GM23338 (cell line): ENCODE data around the gene MICAL2. TPM values are rescaled to one million over a fixed set of nuclear protein-coding genes. Genes with fewer than 3 reads are reported as not detected.

Source experiments
- ATAC-seq: fragments of 200-7000 bp; cut with Tn5 transposase; 3 replicates; pipeline ENCODE4 v1.9.1; 2020
- DNase-seq: peaks from one replicate; pipeline ENCODE4 v3.0.0-alpha.2; 2015; ENCODE audit warnings: low spot score
- H2AFZ ChIP-seq: fragments of 200-600 bp; sonication (generic); 2 replicates; pipeline ENCODE4 v1.8.0; 2016; ENCODE audit warnings: antibody characterized with exemption, mild to moderate bottlenecking, moderate library complexity
- H3F3A ChIP-seq: fragments of 200-600 bp; sonication (generic); replicated peaks from 2 replicates; pipeline ENCODE4 v1.8.0; 2017; ENCODE audit warnings: antibody characterized with exemption, mixed run types, low read depth
- H3K27ac ChIP-seq: fragments of 200-600 bp; sonication (generic); 2 replicates; pipeline ENCODE4 v1.6.1; 2016; ENCODE audit warnings: low read depth
- H3K27me3 ChIP-seq: fragments of 200-600 bp; sonication (generic); 2 replicates; pipeline ENCODE4 v1.8.0; 2016; ENCODE audit warnings: mild to moderate bottlenecking, mixed run types, moderate library complexity; ENCODE audit not compliant: insufficient read depth
- H3K36me3 ChIP-seq: fragments of 200-600 bp; sonication (generic); 2 replicates; pipeline ENCODE4 v1.8.0; 2016; ENCODE audit warnings: mild to moderate bottlenecking; ENCODE audit not compliant: insufficient read depth
- H3K4me1 ChIP-seq: fragments of 200-600 bp; sonication (generic); 2 replicates; pipeline ENCODE4 v1.8.0; 2016; ENCODE audit warnings: mild to moderate bottlenecking, moderate library complexity; ENCODE audit not compliant: insufficient read depth
- H3K4me2 ChIP-seq: fragments of 200-600 bp; sonication (generic); 2 replicates; pipeline ENCODE4 v1.7.1; 2017; ENCODE audit warnings: mixed run types
- H3K4me3 ChIP-seq: fragments of 200-600 bp; sonication (generic); 2 replicates; pipeline ENCODE4 v1.6.1; 2016; ENCODE audit warnings: mixed run types
- H3K79me2 ChIP-seq: fragments of 200-600 bp; sonication (generic); replicated peaks from 2 replicates; pipeline ENCODE4 v1.8.0; 2017; ENCODE audit warnings: mild to moderate bottlenecking; ENCODE audit not compliant: insufficient read depth
- H3K9me2 ChIP-seq: fragments of 200-600 bp; sonication (generic); 2 replicates; pipeline ENCODE4 v1.8.0; 2017; ENCODE audit not compliant: insufficient read depth
- H4K20me1 ChIP-seq: fragments of 200-600 bp; sonication (generic); replicated peaks from 2 replicates; pipeline ENCODE4 v1.8.0; 2017; ENCODE audit warnings: mild to moderate bottlenecking; ENCODE audit not compliant: insufficient read depth
- H3K27ac Mint-ChIP-seq: 2 replicates; pipeline ENCODE4 v1.8.0; 2020; ENCODE audit warnings: inconsistent platforms, mild to moderate bottlenecking, moderate library complexity, mixed read lengths
- H3K27me3 Mint-ChIP-seq: 3 replicates; pipeline ENCODE4 v1.8.0; 2022; ENCODE audit warnings: low read depth, mild to moderate bottlenecking, moderate library complexity, mixed read lengths, inconsistent platforms; ENCODE audit not compliant: insufficient read depth, poor library complexity
- H3K36me3 Mint-ChIP-seq: 3 replicates; pipeline ENCODE4 v1.8.0; 2021; ENCODE audit warnings: low read depth, mild to moderate bottlenecking, inconsistent platforms, moderate library complexity, mixed read lengths
- H3K4me1 Mint-ChIP-seq: 3 replicates; pipeline ENCODE4 v1.8.0; 2020; ENCODE audit warnings: mild to moderate bottlenecking, inconsistent platforms, mixed read lengths
- H3K4me3 Mint-ChIP-seq: 3 replicates; pipeline ENCODE4 v1.8.0; 2021; ENCODE audit warnings: moderate library complexity, mild to moderate bottlenecking, inconsistent platforms, mixed read lengths
- H3K9me3 Mint-ChIP-seq: 3 replicates; pipeline ENCODE4 v1.8.0; 2020; ENCODE audit warnings: moderate library complexity, mild to moderate bottlenecking, inconsistent platforms, mixed read lengths
- CREB1 ChIP-seq: fragments of 250-450 bp; sonication (Bioruptor Pico); IDR thresholded peaks from 2 replicates; pipeline ENCODE4 v1.5.0; 2020; ENCODE audit warnings: low read depth, mild to moderate bottlenecking, moderate library complexity
- EZH2 ChIP-seq: fragments of 200-600 bp; sonication (generic); IDR thresholded peaks from one replicate; pipeline ENCODE4 v1.8.0; 2017; ENCODE audit warnings: antibody characterized with exemption, mild to moderate bottlenecking, low read depth; ENCODE audit not compliant: unreplicated experiment
- EZH2phosphoT487 ChIP-seq: fragments of 200-600 bp; sonication (generic); IDR thresholded peaks from one replicate; pipeline ENCODE4 v1.8.1; 2018; ENCODE audit warnings: antibody characterized with exemption; ENCODE audit not compliant: unreplicated experiment
- JUNB ChIP-seq: IDR thresholded peaks from one replicate; pipeline ENCODE4 v1.6.1; 2016; ENCODE audit warnings: antibody characterized with exemption; ENCODE audit not compliant: unreplicated experiment
- NANOG ChIP-seq: IDR thresholded peaks from 2 replicates; pipeline ENCODE4 v1.6.1; 2016; ENCODE audit warnings: antibody characterized with exemption, borderline replicate concordance
- POLR2AphosphoS5 ChIP-seq: IDR thresholded peaks from 2 replicates; pipeline ENCODE4 v1.6.1; 2016; ENCODE audit warnings: antibody characterized with exemption, low read depth
- STAT1 ChIP-seq: IDR thresholded peaks from one replicate; pipeline ENCODE4 v1.6.1; 2016; ENCODE audit warnings: antibody characterized with exemption; ENCODE audit not compliant: unreplicated experiment
- ZNF114 ChIP-seq: fragments of 250-450 bp; sonication (Bioruptor Pico); IDR thresholded peaks from 2 replicates; pipeline ENCODE4 v1.5.0; 2020; ENCODE audit warnings: mild to moderate bottlenecking, moderate library complexity
- ZNF331 ChIP-seq: fragments of 250-450 bp; sonication (Bioruptor Pico); IDR thresholded peaks from 2 replicates; pipeline ENCODE4 v1.5.0; 2020; ENCODE audit warnings: low read depth, mild to moderate bottlenecking, moderate library complexity
- polyA plus RNA-seq: library from polyadenylated mRNA; unstranded; fragments of >200 nt; fragmentation: Nextera tagmentation; extraction: Ambion mirVana; gene quantifications from 2 replicates; pipeline ENCODE4 v1.2.1, GENCODE V29; 2016
- total RNA-seq: library from RNA; depleted of rRNA; stranded (reverse); fragments of >200 nt; shearing (Covaris generic); gene quantifications from 2 replicates; pipeline ENCODE4 v1.2.3, GENCODE V29; 2014
- TF ChIP-seq, protein P1 (sequence below): IDR thresholded peaks from 2 replicates; pipeline ENCODE4 v1.6.1; 2016; ENCODE audit warnings: antibody characterized with exemption
- TF ChIP-seq, protein P2 (sequence below): fragments of 250-450 bp; sonication (Bioruptor Pico); IDR thresholded peaks from 2 replicates; pipeline ENCODE4 v1.5.0; 2020; ENCODE audit warnings: mild to moderate bottlenecking, moderate library complexity

Gene MICAL2
- total and polyA plus RNA-seq, 2 experiments from 2014 or later, result 0.66 to 1.4 TPM

GRCh38 chr11:12185106-12185690, 74.8 kb downstream of the MICAL2 start:
- Histone ChIP-seq H3F3A (no peaks in the 10 kb centered on the region), H3K27ac (no peak overlapping the region), H3K27me3 (no peaks in the 10 kb centered on the region), H3K36me3 (no peaks in the 10 kb centered on the region), H4K20me1 (no peaks in the 10 kb centered on the region), H3K9me2 (no peaks in the 10 kb centered on the region), H3K4me1 (no peaks in the 10 kb centered on the region), H3K4me2 (no peak overlapping the region), H3K79me2 (no peaks in the 10 kb centered on the region), H2AFZ (no peak overlapping the region), H3K4me3 (no peak overlapping the region)
- Mint-ChIP-seq H3K4me3 (no peak overlapping the region), H3K9me3 (no peaks in the 10 kb centered on the region), H3K36me3 (no peaks in the 10 kb centered on the region), H3K27ac (no peak overlapping the region), H3K27me3 (peaks cover 5% of the 10 kb centered on the region), H3K4me1 (no peaks in the 10 kb centered on the region; the same call in 2 of the 3 replicates)
- no peak for ATAC-seq
- TF ChIP-seq STAT1 (no peak), ZNF114 (CRISPR knock-in tag) (no peak)
- TF ChIP-seq, protein P1, sequence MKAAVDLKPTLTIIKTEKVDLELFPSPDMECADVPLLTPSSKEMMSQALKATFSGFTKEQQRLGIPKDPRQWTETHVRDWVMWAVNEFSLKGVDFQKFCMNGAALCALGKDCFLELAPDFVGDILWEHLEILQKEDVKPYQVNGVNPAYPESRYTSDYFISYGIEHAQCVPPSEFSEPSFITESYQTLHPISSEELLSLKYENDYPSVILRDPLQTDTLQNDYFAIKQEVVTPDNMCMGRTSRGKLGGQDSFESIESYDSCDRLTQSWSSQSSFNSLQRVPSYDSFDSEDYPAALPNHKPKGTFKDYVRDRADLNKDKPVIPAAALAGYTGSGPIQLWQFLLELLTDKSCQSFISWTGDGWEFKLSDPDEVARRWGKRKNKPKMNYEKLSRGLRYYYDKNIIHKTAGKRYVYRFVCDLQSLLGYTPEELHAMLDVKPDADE, result no peak
- no peak for DNase-seq

DNA sequence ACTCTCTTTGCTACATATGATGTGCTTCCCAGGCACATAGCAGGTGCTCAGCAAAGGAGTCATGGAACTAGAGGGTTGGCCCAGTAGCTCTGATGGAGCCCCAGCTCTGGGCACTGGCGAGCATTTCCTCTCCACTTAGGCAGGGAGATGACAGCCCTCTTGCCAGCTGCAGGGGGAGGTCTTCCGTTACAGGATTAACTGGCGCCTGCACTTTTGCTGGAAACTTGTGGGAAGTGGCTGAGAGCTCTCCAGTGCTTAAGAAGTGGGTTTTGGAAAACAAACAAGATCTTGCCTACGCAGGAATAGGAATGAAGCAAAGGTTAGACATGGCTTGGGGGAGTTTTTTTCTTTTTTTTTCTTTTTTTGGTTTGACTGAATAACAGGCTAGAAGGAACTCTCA, 75.5 kb downstream of the MICAL2 start:
- Histone ChIP-seq H4K20me1 (no peaks in the 10 kb centered on the region), H3K27ac (no peak overlapping the region), H3K36me3 (no peaks in the 10 kb centered on the region), H3K4me1 (no peaks in the 10 kb centered on the region), H3K4me2 (no peak overlapping the region), H3K4me3 (no peak overlapping the region), H3K9me2 (no peaks in the 10 kb centered on the region), H3F3A (no peaks in the 10 kb centered on the region), H3K27me3 (no peaks in the 10 kb centered on the region), H2AFZ (no peak overlapping the region), H3K79me2 (no peaks in the 10 kb centered on the region)
- H3K4me3 Mint-ChIP-seq, result no peak overlapping the region
- H3K27ac Mint-ChIP-seq, result no peak overlapping the region
- DNase-seq, result no peak
- peaks cover 5% of the 10 kb centered on the region for H3K27me3 Mint-ChIP-seq
- ATAC-seq, result no peak
- no peaks in the 10 kb centered on the region for H3K9me3 Mint-ChIP-seq
- no peaks in the 10 kb centered on the region for H3K36me3 Mint-ChIP-seq
- H3K4me1 Mint-ChIP-seq, result no peaks in the 10 kb centered on the region; the same call in 2 of the 3 replicates
- TF ChIP-seq ZNF114 (CRISPR knock-in tag), result no peak
- TF ChIP-seq EZH2, result no peak
- TF ChIP-seq CREB1 (CRISPR knock-in tag), result no peak
- TF ChIP-seq POLR2AphosphoS5, result no peak
- no peak for TF ChIP-seq ZNF331 (CRISPR knock-in tag)
- TF ChIP-seq JUNB, result no peak
- TF ChIP-seq, protein P2, sequence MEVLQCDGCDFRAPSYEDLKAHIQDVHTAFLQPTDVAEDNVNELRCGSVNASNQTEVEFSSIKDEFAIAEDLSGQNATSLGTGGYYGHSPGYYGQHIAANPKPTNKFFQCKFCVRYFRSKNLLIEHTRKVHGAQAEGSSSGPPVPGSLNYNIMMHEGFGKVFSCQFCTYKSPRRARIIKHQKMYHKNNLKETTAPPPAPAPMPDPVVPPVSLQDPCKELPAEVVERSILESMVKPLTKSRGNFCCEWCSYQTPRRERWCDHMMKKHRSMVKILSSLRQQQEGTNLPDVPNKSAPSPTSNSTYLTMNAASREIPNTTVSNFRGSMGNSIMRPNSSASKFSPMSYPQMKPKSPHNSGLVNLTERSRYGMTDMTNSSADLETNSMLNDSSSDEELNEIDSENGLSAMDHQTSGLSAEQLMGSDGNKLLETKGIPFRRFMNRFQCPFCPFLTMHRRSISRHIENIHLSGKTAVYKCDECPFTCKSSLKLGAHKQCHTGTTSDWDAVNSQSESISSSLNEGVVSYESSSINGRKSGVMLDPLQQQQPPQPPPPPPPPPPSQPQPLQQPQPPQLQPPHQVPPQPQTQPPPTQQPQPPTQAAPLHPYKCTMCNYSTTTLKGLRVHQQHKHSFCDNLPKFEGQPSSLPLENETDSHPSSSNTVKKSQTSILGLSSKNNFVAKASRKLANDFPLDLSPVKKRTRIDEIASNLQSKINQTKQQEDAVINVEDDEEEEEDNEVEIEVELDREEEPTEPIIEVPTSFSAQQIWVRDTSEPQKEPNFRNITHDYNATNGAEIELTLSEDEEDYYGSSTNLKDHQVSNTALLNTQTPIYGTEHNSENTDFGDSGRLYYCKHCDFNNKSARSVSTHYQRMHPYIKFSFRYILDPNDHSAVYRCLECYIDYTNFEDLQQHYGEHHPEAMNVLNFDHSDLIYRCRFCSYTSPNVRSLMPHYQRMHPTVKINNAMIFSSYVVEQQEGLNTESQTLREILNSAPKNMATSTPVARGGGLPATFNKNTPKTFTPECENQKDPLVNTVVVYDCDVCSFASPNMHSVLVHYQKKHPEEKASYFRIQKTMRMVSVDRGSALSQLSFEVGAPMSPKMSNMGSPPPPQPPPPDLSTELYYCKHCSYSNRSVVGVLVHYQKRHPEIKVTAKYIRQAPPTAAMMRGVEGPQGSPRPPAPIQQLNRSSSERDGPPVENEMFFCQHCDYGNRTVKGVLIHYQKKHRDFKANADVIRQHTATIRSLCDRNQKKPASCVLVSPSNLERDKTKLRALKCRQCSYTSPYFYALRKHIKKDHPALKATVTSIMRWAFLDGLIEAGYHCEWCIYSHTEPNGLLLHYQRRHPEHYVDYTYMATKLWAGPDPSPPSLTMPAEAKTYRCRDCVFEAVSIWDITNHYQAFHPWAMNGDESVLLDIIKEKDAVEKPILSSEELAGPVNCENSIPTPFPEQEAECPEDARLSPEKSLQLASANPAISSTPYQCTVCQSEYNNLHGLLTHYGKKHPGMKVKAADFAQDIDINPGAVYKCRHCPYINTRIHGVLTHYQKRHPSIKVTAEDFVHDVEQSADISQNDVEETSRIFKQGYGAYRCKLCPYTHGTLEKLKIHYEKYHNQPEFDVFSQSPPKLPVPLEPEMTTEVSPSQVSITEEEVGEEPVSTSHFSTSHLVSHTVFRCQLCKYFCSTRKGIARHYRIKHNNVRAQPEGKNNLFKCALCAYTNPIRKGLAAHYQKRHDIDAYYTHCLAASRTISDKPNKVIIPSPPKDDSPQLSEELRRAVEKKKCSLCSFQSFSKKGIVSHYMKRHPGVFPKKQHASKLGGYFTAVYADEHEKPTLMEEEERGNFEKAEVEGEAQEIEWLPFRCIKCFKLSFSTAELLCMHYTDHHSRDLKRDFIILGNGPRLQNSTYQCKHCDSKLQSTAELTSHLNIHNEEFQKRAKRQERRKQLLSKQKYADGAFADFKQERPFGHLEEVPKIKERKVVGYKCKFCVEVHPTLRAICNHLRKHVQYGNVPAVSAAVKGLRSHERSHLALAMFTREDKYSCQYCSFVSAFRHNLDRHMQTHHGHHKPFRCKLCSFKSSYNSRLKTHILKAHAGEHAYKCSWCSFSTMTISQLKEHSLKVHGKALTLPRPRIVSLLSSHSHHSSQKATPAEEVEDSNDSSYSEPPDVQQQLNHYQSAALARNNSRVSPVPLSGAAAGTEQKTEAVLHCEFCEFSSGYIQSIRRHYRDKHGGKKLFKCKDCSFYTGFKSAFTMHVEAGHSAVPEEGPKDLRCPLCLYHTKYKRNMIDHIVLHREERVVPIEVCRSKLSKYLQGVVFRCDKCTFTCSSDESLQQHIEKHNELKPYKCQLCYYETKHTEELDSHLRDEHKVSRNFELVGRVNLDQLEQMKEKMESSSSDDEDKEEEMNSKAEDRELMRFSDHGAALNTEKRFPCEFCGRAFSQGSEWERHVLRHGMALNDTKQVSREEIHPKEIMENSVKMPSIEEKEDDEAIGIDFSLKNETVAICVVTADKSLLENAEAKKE, result no peak
- TF ChIP-seq STAT1, result no peak
- no peak for TF ChIP-seq NANOG
- TF ChIP-seq, protein P1, result no peak
- no peak for TF ChIP-seq EZH2phosphoT487
